HL-60 (cell line): ENCODE data around the gene TSPO.

Source experiments
- DNase-seq, 2 experiments: peaks; one replicate each; pipeline ENCODE4 v3.0.0-alpha.2; 2010 to 2020; ENCODE audit warnings: low read depth in 1 of 2, low spot score in 1 of 2
- H3K27ac ChIP-seq: fragments of 250-450 bp; sonication (Bioruptor Pico); replicated peaks from 2 replicates; pipeline ENCODE4 v1.5.1; 2020; ENCODE audit warnings: mild to moderate bottlenecking, moderate library complexity
- H3K27me3 ChIP-seq: fragments of 250-450 bp; sonication (Bioruptor Pico); 2 replicates; pipeline ENCODE4 v1.5.1; 2021; ENCODE audit warnings: mild to moderate bottlenecking, moderate library complexity; ENCODE audit not compliant: insufficient read depth, poor library complexity, severe bottlenecking
- H3K4me3 ChIP-seq: replicated peaks from 2 replicates; pipeline ENCODE4 v1.5.1; 2011; ENCODE audit warnings: mild to moderate bottlenecking, control low read depth, low read length; ENCODE audit not compliant: insufficient read depth
- CTCF ChIP-seq: IDR thresholded peaks from one replicate; pipeline ENCODE4 v1.5.1; 2011; ENCODE audit warnings: low read length, control low read depth, inconsistent platforms; ENCODE audit not compliant: insufficient read depth
- GABPA ChIP-seq: IDR thresholded peaks from 2 replicates; pipeline ENCODE4 v1.6.1; 2012; ENCODE audit warnings: low read depth
- POLR2AphosphoS5 ChIP-seq: IDR thresholded peaks from 2 replicates; pipeline ENCODE4 v1.6.1; 2012; ENCODE audit warnings: low read depth
- REST ChIP-seq: IDR thresholded peaks from 2 replicates; pipeline ENCODE4 v1.6.1; 2012; ENCODE audit warnings: low read depth; ENCODE audit not compliant: insufficient replicate concordance
- SPI1 ChIP-seq: IDR thresholded peaks from 2 replicates; pipeline ENCODE4 v1.6.1; 2012; ENCODE audit warnings: low read depth, mild to moderate bottlenecking, borderline replicate concordance

TSPO gene

GRCh38 chr22:43170131-43170480 is 18.7 kb downstream of the TSPO start:
- no peak overlapping the region for H3K4me3 ChIP-seq
- no peak overlapping the region for H3K27ac ChIP-seq
- no peaks in the 10 kb centered on the region for H3K27me3 ChIP-seq
- no peak for TF ChIP-seq REST
- TF ChIP-seq POLR2AphosphoS5: no peak
- DNase-seq: no peak

- H3K27me3 ChIP-seq: no peaks in the 10 kb centered on the region
- no peak overlapping the region for H3K4me3 ChIP-seq
- TF ChIP-seq POLR2AphosphoS5 (no peak), GABPA (no peak), CTCF (no peak), SPI1 (no peak), REST (no peak)
- no peak for DNase-seq
- no peak overlapping the region for H3K27ac ChIP-seq
Observed at GRCh38 chr22:43171019-43171491, 19.7 kb downstream of the TSPO start.

- H3K27me3 ChIP-seq: no peaks in the 10 kb centered on the region
- no peak for DNase-seq
- TF ChIP-seq SPI1 (no peak), GABPA (no peak), POLR2AphosphoS5 (no peak), CTCF (no peak), REST (no peak)
- no peak overlapping the region for H3K27ac ChIP-seq
- no peak overlapping the region for H3K4me3 ChIP-seq
Observed at GRCh38 chr22:43171607-43172006, 20.2 kb downstream of the TSPO start.

GRCh38 chr22:43172191-43172590 is 20.8 kb downstream of the TSPO start:
- DNase-seq: no peak
- TF ChIP-seq GABPA (no peak), SPI1 (no peak), POLR2AphosphoS5 (no peak), REST (no peak), CTCF (no peak)
- H3K4me3 ChIP-seq: no peak overlapping the region
- no peaks in the 10 kb centered on the region for H3K27me3 ChIP-seq
- no peak overlapping the region for H3K27ac ChIP-seq
